SK-N-SH (cell line): Measurements from ENCODE around the gene ZNF605.

Experiments
- CTCF ChIP-seq: fragments of 200-600 bp; sonication (generic); IDR thresholded peaks from 2 replicates; pipeline ENCODE4 v1.6.1; 2017; ENCODE audit warnings: antibody characterized with exemption, mild to moderate bottlenecking, moderate library complexity
- EP300 ChIP-seq, 2 experiments: IDR thresholded peaks; 2 replicates each; pipeline versions ENCODE4 v1.4.0 to v1.6.1; 2012; ENCODE audit warnings: borderline replicate concordance in 1 of 2, low read depth in 1 of 2, low read length in 1 of 2
- JUND ChIP-seq: IDR thresholded peaks from 2 replicates; pipeline ENCODE4 v1.4.0; 2012
- MEF2A ChIP-seq: IDR thresholded peaks from 2 replicates; pipeline ENCODE4 v1.4.0; 2012; ENCODE audit warnings: low read depth, borderline replicate concordance
- NRF1 ChIP-seq: IDR thresholded peaks from 2 replicates; pipeline ENCODE4 v1.6.1; 2012; ENCODE audit warnings: low read depth, mild to moderate bottlenecking, low read length
- POLR2AphosphoS5 ChIP-seq: IDR thresholded peaks from 2 replicates; pipeline ENCODE4 v1.6.1; 2012; ENCODE audit warnings: low read depth, low read length
- RCOR1 ChIP-seq: fragments of 150-350 bp; IDR thresholded peaks from 2 replicates; pipeline ENCODE4 v1.6.1; 2017; ENCODE audit warnings: antibody characterized with exemption, low read length
- RFX5 ChIP-seq: IDR thresholded peaks from 2 replicates; pipeline ENCODE4 v1.6.1; 2012; ENCODE audit warnings: mild to moderate bottlenecking, improper control_type of control experiment, low read length
- TAF1 ChIP-seq: IDR thresholded peaks from 2 replicates; pipeline ENCODE4 v1.6.1; 2012; ENCODE audit warnings: low read depth, mild to moderate bottlenecking, low read length, moderate library complexity, borderline replicate concordance
- TF ChIP-seq, protein P1 (sequence below): IDR thresholded peaks from 2 replicates; pipeline ENCODE4; 2012
- TF ChIP-seq, protein P2 (sequence below): IDR thresholded peaks from 2 replicates; pipeline ENCODE4 v1.4.0; 2012; ENCODE audit warnings: low read depth
- TF ChIP-seq, protein P3 (sequence below): IDR thresholded peaks from 2 replicates; pipeline ENCODE4 v1.6.1; 2012; ENCODE audit warnings: mild to moderate bottlenecking, low read depth, low read length, moderate library complexity
- TF ChIP-seq, protein P4 (sequence below): fragments of 150-350 bp; IDR thresholded peaks from 2 replicates; pipeline ENCODE4 v1.6.1; 2016; ENCODE audit warnings: mild to moderate bottlenecking, low read depth, low read length

- TF ChIP-seq JUND = no peak
- no peak for TF ChIP-seq CTCF
- TF ChIP-seq, protein P1, sequence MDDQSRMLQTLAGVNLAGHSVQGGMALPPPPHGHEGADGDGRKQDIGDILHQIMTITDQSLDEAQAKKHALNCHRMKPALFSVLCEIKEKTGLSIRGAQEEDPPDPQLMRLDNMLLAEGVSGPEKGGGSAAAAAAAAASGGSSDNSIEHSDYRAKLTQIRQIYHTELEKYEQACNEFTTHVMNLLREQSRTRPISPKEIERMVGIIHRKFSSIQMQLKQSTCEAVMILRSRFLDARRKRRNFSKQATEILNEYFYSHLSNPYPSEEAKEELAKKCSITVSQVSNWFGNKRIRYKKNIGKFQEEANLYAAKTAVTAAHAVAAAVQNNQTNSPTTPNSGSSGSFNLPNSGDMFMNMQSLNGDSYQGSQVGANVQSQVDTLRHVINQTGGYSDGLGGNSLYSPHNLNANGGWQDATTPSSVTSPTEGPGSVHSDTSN = no peak
- TF ChIP-seq, protein P2, sequence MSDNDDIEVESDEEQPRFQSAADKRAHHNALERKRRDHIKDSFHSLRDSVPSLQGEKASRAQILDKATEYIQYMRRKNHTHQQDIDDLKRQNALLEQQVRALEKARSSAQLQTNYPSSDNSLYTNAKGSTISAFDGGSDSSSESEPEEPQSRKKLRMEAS = no peak
- no peak for TF ChIP-seq POLR2AphosphoS5
- no peak for TF ChIP-seq RFX5
- TF ChIP-seq, protein P3, sequence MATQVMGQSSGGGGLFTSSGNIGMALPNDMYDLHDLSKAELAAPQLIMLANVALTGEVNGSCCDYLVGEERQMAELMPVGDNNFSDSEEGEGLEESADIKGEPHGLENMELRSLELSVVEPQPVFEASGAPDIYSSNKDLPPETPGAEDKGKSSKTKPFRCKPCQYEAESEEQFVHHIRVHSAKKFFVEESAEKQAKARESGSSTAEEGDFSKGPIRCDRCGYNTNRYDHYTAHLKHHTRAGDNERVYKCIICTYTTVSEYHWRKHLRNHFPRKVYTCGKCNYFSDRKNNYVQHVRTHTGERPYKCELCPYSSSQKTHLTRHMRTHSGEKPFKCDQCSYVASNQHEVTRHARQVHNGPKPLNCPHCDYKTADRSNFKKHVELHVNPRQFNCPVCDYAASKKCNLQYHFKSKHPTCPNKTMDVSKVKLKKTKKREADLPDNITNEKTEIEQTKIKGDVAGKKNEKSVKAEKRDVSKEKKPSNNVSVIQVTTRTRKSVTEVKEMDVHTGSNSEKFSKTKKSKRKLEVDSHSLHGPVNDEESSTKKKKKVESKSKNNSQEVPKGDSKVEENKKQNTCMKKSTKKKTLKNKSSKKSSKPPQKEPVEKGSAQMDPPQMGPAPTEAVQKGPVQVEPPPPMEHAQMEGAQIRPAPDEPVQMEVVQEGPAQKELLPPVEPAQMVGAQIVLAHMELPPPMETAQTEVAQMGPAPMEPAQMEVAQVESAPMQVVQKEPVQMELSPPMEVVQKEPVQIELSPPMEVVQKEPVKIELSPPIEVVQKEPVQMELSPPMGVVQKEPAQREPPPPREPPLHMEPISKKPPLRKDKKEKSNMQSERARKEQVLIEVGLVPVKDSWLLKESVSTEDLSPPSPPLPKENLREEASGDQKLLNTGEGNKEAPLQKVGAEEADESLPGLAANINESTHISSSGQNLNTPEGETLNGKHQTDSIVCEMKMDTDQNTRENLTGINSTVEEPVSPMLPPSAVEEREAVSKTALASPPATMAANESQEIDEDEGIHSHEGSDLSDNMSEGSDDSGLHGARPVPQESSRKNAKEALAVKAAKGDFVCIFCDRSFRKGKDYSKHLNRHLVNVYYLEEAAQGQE = no peak
- TF ChIP-seq, protein P4, sequence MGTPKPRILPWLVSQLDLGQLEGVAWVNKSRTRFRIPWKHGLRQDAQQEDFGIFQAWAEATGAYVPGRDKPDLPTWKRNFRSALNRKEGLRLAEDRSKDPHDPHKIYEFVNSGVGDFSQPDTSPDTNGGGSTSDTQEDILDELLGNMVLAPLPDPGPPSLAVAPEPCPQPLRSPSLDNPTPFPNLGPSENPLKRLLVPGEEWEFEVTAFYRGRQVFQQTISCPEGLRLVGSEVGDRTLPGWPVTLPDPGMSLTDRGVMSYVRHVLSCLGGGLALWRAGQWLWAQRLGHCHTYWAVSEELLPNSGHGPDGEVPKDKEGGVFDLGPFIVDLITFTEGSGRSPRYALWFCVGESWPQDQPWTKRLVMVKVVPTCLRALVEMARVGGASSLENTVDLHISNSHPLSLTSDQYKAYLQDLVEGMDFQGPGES = no peak
- no peak for TF ChIP-seq MEF2A
- no peak for TF ChIP-seq NRF1
- no peak for TF ChIP-seq EP300 (IDR thresholded peaks at IDR 0.05; ENCODE audit: borderline replicate concordance in 1 of 2, low read depth in 1 of 2, low read length in 1 of 2)
- no peak for TF ChIP-seq TAF1
- no peak for TF ChIP-seq RCOR1
Measured at GRCh38 chr12:132948146-132949066, 7.7 kb downstream of the ZNF605 start.
